GM19324 (cell line): ENCODE data around the gene PPP2R5A.
"Not testable (repeated sequence)": the region's sequence is repeated elsewhere in the genome, so short reads cannot be mapped to it uniquely, and the experiment has no call there.

Source experiments
- ATAC-seq: cut with Tn5 transposase; IDR thresholded peaks from one replicate; pipeline ENCODE4 v1.9.1; 2021; ENCODE audit warnings: mild to moderate bottlenecking, moderate library complexity; ENCODE audit not compliant: unreplicated experiment, low FRiP score

The PPP2R5A gene

GRCh38 chr1:212351588-212352362 lies 66.6 kb downstream of the PPP2R5A start:
- no peak for ATAC-seq

DNA sequence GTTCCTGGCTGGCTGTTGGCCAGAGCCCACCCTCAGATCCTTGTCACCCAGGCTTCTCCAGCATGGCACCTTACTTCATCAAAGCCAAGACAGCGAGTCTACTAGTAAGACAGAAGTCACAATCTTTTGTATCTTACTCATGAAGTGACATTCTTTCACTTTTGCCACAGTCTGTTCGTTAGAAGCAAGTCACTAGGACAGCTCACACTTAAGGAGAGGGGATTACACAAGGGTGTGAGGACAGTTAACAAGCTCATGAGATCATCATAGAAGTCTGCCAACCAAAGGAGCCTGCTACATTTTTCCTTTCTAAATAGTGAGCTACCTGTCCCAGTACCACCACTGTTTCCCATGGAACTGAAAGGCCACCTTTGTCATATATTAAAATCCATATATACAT lies 68.0 kb downstream of the PPP2R5A start:
- ATAC-seq: no peak

DNA sequence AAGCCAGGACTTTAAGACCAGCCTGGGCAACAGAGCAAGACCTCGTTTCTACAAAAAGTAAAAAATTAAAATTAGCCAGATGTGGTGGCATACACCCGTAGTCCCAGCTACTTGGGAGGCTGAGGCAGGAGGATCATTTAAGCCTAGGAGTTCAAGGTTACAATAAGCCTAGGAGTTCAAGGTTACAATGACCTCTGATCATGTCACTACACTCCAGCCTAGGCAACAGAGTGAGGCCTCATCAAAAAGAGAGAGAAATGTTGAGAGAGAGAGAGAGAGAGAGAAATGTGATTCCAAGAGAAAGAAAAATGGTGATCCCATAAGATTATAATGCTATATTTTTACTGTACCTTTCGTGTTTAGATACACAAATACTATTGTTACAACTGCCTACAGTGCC lies 69.3 kb downstream of the PPP2R5A start:
- ATAC-seq: no peak

- ATAC-seq: no peak
These were observed 70.2 kb downstream of the PPP2R5A start for GRCh38 chr1:212355230-212355969.

GRCh38 chr1:212359794-212360479 lies 74.7 kb downstream of the PPP2R5A start:
- ATAC-seq: no peak

DNA sequence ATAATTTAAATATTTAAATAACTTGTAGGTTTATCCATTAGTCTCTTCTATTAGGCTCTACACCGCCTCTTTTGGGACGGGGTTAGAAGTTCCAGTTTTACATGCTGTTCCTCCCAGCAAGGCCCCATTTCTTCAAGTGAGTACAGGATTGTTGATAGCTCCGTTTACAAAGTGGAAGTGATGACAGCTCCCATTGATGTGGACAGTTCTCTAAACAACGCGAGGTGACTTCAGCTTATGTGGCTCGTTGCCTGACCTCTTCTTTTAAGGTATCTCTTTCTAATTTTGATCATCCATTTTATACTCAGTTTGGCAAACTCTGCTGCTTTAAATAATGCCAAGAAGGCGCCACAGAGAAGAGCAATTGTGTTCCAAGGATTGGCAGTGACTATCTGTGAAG lies 79.8 kb downstream of the PPP2R5A start:
- ATAC-seq: no peak

- ATAC-seq: no peak
These were observed 81.7 kb downstream of the PPP2R5A start for GRCh38 chr1:212366901-212367300.

- ATAC-seq: no peak
These were observed 82.4 kb downstream of the PPP2R5A start for GRCh38 chr1:212367474-212368072.

DNA sequence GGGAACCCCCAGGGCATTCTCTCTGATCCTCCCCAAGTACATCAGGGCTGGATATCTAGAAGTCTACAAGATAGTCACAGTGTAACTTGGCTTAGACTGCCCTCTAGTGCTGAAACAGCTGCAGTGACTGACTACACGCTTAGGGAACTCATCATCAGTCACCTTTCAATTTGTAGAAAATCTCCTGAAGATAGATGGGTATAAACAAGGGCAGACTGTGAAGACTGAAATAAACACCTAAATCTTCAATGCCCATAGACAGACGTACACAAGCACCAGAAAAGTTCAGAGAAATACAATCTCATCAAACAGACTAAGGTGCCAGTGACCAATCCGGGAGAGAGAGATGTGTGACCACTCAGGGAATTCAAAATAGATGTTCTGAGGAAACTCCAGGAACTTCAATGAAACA lies 82.9 kb downstream of the PPP2R5A start:
- no peak for ATAC-seq

DNA sequence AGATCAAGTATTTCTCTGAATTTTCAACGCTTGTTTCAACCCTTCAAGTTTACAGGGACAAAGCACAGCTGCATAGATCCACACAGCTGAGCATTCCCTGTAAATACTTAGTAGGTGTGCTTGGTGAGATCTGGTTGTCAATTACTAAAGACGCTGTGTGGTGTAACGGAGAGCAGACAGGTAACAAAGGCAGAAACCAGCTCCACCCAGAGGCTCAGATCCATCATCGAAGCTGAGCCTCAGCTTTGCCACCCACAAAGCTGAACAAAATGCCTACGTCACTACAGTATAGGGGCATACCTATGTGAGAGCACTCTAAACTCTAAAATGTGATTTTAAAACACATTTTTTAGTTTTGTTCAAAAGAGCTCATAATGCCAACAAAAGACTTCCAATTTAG lies 90.8 kb downstream of the PPP2R5A start:
- no peak for ATAC-seq

DNA sequence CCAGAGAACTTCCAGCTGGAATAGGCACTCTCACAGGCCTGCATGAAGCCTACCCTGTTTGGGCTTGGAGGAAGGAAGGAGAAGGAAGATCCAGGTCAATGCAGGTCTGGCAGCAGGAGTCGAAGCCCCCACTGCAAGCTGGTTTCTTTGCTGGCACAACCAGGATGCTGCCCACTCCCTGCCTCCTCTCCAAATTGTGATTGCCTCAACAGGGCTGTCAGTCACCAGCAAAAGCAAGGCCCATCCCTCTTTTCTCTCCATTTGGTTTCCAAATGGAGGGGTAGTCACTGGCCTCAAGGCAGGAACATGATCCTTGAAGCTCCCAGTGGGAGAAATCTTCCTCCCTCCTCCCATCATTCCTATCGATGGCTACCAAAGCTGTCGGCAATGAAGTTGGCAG lies 92.4 kb downstream of the PPP2R5A start:
- no peak for ATAC-seq

- ATAC-seq: no peak
These were observed 94.2 kb downstream of the PPP2R5A start for GRCh38 chr1:212379366-212379765.

DNA sequence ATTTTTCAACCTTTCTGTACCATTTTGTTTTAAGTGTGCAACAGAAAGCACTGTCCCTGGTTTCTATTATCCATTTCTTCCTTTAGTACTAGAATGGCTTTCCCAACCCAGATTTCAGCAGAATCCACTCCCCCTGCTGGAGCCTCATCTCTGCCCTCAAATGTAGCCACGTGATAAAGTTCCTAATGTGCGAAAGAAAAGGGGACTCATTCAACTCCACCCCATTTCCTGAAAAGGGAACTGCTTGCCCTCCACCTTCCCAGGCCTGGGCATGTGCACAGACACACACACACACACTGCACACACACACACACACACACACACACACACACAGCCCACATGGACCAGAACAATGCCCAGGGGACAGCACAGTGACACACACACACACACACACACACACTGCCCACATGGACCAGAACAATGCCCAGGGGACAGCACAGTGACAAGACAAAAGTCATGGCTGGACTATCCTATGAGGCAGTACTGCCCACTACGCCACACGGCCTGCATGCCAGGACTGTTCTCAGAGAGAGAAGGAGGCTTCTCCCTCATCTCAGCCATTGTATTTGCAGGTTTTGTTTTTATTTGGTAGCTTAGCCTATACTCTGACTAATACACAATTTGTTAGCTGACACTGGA lies 96.3 kb downstream of the PPP2R5A start:
- no peak for ATAC-seq

- ATAC-seq: no peak
These were observed 100.8 kb downstream of the PPP2R5A start for GRCh38 chr1:212386029-212386428.

- ATAC-seq: no peak
These were observed 103.9 kb downstream of the PPP2R5A start for GRCh38 chr1:212388985-212389716.

- ATAC-seq: not testable (repeated sequence)
These were observed 110.6 kb downstream of the PPP2R5A start for GRCh38 chr1:212395678-212396437.

- ATAC-seq: no peak
These were observed 111.4 kb downstream of the PPP2R5A start for GRCh38 chr1:212396638-212397037.

DNA sequence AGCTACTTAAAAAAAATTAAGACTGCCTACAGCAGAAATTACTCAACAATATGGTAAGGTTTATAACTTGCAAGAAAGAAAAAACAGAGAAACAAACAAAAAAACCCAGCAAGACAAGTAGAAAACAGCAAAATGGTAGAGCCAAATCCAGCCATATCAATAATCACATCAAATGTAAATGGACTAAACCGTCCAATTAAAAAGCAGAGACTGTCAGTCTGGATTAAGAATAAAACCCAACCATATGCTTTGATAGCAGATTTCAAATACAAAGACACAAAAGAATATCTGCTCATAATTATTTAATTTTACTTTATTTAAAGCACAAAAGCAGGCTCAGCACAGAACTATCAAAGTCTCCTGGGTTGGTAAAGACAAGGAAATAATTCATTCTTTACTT lies 112.0 kb downstream of the PPP2R5A start:
- no peak for ATAC-seq

GRCh38 chr1:212401042-212401441 lies 115.8 kb downstream of the PPP2R5A start:
- no peak for ATAC-seq
